GM18951 (cell line): Measurements from ENCODE around the gene ATF7.
"Not testable (repeated sequence)": the region's sequence is repeated elsewhere in the genome, so short reads cannot be mapped to it uniquely, and the experiment has no call there.

ENCODE experiments used
- POLR2A ChIP-seq: IDR thresholded peaks from 4 replicates; pipeline ENCODE4 v1.6.1; 2011; ENCODE audit warnings: mild to moderate bottlenecking; ENCODE audit not compliant: insufficient read length, insufficient read depth; ENCODE audit errors: extremely low read depth
- in situ Hi-C: fragments of 300-500 bp; cut with MboI; formaldehyde crosslinking; loops from one replicate; pipeline ENCODE4 v1.12.0; 2022; ENCODE audit warnings: low sequenced_read_pairs, mixed read lengths, inconsistent platforms; ENCODE audit not compliant: unreplicated experiment

Gene ATF7

DNA sequence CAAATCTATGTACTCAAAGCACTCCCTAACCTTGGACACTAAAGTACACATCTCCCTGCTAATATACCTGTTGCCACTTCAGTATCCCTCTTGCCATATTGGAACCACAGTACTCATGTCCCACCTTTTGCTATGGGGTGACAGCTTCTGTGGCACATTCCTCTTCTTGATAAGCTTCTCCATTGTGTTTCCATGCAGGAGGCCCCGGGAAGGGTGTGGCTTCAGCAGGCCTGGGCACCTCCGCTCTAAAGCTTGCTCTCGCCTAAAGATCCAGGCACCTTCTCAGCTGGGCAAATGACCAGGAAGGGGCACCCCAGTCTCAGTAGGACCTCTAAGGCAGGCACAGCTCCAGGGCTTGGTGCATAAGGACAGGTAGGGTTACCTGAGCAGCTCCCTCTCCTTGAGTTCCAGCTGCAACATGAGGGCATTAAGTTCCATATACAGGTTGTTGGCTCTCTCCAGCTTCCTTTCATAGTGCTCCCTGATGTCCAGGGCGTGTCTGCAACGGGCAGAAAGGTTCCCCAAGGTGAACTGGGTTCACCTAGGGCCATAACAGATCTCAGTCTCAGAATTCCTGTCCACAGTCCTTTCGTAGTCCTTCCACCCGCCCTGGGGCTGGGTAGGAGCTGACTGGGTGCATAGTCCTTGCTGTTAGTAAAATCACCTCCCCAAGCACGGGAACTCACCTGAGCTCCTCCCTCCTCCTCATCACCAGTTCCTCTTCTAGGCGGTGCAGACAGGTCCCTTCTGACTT, 142.8 kb downstream of the ATF7 start:
- in situ Hi-C loops: no loop called here
- peak; percentile 33 for TF ChIP-seq POLR2A

GRCh38 chr12:53482626-53483168, 143.5 kb downstream of the ATF7 start:
- TF ChIP-seq POLR2A: peak; percentile 20
- in situ Hi-C loops: no loop called here

- in situ Hi-C loops: no loop called here
- TF ChIP-seq POLR2A: peak; percentile 23
Measured at GRCh38 chr12:53481939-53482586, 144.1 kb downstream of the ATF7 start.

GRCh38 chr12:53481458-53481857, 144.7 kb downstream of the ATF7 start:
- in situ Hi-C loops: not testable (repeated sequence)

DNA sequence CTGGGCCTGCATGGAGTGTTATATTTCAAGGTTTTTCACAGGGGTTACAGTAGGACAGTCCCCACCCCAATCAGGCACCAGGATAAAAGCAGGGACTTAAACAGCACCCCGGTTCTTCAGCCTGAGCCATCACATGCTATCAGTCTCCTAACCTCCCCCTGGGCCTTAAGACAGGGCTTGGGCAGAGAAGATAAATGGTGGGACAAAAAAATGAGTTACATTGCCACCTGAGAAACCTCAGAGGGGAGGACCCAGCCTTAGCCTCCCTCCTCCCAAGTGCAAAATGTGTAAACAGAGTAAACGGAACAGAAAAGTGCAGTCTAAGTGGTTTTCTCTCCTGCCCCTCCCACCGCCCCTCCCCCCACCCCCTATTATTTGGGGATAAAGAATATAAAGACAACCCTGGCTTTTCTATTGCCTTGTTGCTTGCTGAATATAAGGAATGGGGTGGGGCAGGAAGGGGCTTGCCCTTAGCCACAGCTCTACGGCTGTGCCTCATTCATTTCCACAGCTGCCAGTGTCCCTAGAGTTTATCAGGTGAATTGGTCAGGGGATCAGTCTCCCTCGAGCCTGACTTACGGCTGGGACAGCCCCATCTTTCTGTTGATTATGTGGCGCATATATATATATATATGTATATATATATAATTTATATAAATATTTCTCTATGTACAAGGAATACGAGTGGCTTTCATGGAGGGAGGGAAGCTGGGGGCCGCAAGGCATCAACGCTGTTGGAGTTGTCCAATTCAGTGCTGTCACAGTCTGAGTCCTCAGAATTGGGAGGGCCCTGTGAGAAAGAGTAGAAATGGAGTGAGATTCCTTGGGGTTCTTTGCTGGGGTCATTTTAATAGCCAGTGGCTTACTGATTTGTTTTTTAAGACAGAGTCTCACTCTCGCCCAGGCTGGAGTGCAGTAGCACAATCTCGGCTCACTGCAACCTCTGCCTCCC, 145.4 kb downstream of the ATF7 start:
- in situ Hi-C loops: no loop called here
- TF ChIP-seq POLR2A: no peak

DNA sequence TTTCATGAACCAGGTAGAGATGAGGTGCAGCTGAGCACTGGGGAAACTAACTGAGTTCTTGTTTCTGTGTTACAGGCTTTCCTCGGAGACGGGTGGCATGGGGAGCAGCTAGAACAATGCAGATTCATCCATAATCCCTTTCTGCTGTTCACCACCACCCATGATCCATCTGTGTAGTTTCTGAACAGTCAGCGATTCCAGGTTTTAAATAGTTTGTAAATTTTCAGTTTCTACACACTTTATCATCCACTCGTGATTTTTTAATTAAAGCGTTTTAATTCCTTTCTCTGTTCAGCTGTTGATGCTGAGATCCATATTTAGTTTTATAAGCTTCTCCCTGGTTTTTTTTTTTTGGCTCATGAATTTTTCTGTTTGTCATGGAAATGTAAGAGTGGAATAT, 146.9 kb downstream of the ATF7 start:
- in situ Hi-C loops: no loop called here
- no peak for TF ChIP-seq POLR2A

GRCh38 chr12:53478865-53479264, 147.3 kb downstream of the ATF7 start:
- TF ChIP-seq POLR2A: no peak

DNA sequence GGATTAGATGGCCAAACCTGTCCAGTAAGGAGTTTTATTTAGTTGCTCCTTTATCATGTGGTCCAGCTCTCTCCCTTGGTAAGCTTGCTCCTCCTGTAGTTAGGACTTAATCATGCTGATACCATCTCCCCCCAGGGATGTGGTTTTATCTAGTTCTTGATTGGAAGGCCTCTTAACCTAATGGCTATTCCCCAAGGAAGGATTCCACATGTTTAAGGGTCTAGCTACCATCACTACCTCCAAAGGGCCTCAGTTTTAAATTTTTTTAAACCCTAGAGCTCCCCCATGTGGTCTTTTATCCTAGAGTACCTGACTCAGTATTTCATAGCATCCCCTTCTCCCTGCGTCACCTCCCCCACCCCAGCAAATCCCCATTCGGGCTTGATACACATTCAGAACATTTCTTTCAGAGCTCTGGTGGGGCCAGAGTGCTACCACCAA, 149.4 kb downstream of the ATF7 start:
- in situ Hi-C loops: no loop called here
- no peak for TF ChIP-seq POLR2A

More at GRCh38 chr12:53478865-53479264, 147.3 kb downstream of the ATF7 start:
- in situ Hi-C loops: no loop called here

GRCh38 chr12:53474819-53475218, 151.4 kb downstream of the ATF7 start:
- TF ChIP-seq POLR2A: peak; percentile 25
- in situ Hi-C loops: no loop called here

GRCh38 chr12:53474077-53474476, 152.1 kb downstream of the ATF7 start:
- in situ Hi-C loops: no loop called here
- no peak for TF ChIP-seq POLR2A

GRCh38 chr12:53472056-53472582, 154.1 kb downstream of the ATF7 start:
- in situ Hi-C loops: no loop called here

DNA sequence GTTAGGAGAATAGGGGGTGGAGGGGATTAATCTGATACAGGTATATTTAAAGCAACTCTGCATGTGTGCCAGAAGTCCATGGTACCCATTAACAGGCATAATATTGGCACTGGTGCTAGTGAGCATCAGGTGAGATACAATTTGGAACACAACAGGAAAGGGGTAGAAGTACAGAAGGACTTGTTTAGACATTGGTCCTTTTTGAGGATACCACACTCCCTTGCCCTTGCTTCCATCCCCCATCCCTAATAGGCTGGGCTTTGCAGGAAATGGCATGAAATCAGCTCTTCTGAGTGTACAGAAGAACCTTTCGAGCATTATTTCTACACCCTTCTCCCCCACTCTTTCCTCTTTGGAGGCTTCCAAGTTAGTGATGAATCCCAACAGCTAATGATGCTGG, 157.9 kb downstream of the ATF7 start:
- in situ Hi-C loops: no loop called here
- TF ChIP-seq POLR2A: no peak

More at GRCh38 chr12:53472056-53472582, 154.1 kb downstream of the ATF7 start:
- no peak for TF ChIP-seq POLR2A

DNA sequence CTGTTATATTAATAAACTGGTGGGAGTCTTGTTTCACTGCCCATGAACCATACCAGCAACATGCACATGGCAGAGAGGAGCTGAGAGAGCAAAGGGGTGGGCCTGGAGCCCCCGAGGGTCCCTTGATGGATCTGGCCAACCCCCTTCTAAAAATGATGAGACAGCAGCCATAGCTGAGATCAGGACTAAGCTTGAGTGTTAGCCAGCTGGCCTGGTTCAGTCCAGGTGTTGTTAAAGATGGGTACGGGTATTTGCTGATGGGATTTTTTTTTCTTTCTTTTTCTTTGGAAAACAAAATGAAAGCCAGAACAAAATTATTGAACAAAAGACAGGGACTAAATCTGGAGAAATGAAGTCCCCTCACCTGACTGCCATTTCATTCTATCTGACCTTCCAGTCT, 158.3 kb downstream of the ATF7 start:
- no peak for TF ChIP-seq POLR2A
- in situ Hi-C loops: no loop called here

DNA sequence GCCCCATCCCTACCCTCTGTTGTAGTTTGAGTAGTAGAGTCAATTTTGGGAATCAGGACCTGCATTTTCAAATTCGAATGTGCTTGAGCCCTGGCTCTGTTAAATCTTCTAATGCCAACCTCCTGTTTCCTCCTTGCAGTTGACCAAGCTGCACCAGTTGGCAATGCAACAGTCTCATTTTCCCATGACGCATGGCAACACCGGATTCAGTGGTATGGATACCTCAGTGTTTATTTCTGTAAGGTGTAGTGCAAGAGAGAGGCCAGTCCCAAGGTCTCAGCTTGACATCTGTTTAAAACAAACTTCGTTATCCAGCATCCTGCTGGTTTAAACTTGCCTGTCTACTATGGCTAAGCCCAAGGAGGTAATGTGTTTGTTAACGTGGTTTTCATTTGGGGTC, 159.1 kb downstream of the ATF7 start:
- TF ChIP-seq POLR2A: no peak
- in situ Hi-C loops: no loop called here
